Measurements from ENCODE around the gene PUM1.
"Not testable (repeated sequence)": the region's sequence is repeated elsewhere in the genome, so short reads cannot be mapped to it uniquely, and the experiment has no call there.

The PUM1 gene

DNA sequence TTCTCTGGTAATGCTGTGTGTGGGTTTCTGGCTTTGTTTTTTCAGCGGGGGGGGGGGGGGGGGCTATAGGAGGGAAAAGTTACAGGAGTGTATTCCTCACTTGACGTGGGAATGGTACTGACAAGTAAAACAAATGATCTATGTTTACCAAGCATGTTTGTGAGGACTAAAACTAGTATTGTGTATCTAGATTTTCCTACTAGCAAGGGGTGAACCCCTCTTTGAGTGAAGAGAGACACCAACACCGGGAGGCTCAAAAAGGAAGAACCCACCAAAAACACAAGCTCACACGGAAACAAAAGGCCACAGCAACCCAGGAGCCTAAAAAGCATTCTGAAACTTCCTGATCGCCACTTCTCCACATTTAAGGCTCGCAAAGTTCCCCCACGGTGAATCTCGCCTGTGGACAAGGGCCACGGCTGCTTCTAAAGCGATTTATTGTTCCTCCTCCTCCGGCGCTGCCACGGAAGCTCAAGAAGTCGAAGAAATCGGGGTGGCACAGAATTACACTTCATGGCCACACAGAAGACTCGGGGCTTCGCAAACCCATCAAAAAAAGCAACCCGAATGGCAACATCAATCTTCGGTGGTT lies 703 bp downstream of the PUM1 start:
- DNase-seq (ENCODE audit: low spot score): no peak

DNA sequence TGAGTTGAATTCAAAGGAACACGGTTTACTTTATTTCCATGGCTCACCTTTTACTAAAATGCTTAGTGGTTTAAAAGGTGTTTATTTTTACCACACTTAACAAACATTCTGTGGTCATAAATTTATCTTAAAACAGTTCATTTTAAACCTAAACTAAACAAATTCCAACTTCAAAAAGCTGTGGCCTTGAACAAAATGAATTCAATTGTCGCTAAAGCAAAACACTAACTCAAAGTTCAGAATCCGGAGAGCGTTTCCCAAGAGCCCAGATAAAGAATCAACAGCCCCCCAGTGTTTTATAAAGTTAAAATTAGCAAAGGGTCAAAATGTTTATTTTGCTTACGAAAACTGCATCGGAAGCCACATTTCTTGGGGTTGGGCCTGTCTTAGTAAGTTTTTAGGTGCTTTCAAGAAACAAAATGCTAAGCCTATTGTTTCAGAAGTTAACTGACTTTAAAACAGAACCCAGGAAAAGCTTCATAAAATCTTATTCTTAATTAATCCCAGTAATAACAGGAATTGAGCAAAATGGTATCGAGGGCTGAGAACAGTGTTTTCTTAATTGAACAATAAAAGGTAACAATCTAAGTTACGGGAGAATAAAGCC lies 1.3 kb downstream of the PUM1 start:
- DNase-seq (ENCODE audit: low spot score): no peak

DNA sequence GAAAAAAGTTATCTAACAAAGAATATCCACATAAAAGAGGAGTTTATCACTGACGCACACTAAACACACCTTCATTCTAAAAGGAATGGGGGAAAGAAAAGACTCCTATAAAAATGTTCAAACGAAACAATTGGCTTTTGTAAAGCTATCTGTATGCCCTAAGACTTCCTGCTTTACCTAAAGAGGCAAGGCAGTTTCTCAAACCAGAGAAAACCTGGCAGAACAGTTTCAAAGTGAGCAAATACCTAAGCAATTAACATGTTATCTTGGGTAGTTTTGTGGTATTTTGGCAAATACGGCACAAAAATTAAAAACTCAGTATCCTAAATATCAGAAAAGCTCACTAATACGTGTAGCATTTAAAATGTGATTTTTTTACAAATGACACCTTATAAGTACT lies 1.9 kb downstream of the PUM1 start:
- DNase-seq (ENCODE audit: low spot score): no peak

GRCh38 chr1:31062867-31063380 lies 2.6 kb downstream of the PUM1 start:
- DNase-seq (ENCODE audit: low spot score): no peak

- peak; percentile 23 for DNase-seq (ENCODE audit: low spot score)
Observed at GRCh38 chr1:31062162-31062866, 3.2 kb downstream of the PUM1 start.

- DNase-seq (ENCODE audit: low spot score): no peak
Observed at GRCh38 chr1:31058012-31058411, 7.5 kb downstream of the PUM1 start.

- no peak for DNase-seq (ENCODE audit: low spot score)
Observed at GRCh38 chr1:31055953-31056352, 9.6 kb downstream of the PUM1 start.

DNA sequence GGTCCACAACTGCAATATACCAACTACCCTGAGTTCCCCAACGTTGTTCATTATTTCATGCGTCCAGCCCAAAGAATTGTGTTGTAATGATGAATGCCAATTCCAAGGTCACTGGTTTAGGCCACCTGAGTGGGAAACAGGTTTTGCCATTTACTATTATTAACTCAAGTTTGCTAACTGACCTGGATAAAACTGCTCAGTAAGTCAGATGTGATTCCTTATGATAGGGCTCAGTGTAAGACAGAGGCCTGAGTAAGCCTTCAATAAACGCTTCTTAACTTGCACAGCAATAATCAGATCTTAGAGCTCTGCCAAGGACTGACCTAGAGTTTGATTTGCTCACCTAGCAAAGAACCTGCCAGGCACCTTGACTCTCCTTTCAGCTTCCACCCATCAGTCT lies 10.0 kb downstream of the PUM1 start:
- no peak for DNase-seq (ENCODE audit: low spot score)

DNA sequence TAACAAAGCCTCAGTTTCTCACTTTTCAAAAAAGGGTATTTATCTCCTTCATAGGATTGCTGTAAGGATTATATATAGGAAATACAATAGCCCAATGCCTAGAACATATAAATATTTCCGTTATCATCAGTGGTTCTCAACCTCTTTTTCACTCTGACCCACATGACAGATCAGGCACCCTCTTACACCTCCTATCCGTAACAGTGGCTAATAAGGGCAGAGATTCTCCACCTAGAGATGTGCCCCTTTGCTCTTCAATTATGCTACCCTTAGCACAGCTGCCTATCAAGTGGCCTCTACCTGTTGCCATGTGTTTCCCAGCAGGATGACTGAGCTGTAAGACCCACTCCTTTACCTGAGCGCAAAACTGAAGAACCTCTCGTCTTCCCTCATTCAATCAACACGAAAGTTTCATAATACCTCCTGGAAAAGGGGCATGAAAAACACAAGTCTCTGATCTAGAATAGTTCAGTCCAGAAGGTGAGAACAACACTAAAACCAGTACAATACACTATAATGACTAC lies 10.5 kb downstream of the PUM1 start:
- DNase-seq (ENCODE audit: low spot score): no peak

- no peak for DNase-seq (ENCODE audit: low spot score)
Observed at GRCh38 chr1:31054349-31054748, 11.2 kb downstream of the PUM1 start.

- DNase-seq (ENCODE audit: low spot score): not testable (repeated sequence)
Observed at GRCh38 chr1:31052613-31053012, 12.9 kb downstream of the PUM1 start.

DNA sequence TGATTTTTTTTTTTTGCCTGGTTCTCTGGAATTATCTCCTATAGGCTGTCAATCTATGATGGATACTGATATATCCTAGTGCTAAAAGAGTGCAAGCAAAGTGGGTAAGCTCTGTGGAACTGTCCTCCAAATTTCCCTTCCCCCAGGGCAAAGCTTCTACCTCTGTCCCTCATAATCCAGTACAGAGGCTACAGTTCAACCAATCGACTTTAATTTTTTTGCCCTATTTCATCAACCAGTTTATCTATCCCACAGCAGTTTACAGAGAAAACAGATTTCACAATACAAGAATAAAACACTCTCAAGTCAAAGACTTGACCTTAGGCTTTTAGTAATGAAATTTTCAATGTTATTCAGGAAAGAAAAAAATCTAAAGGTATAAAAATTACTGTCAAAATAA lies 13.9 kb downstream of the PUM1 start:
- no peak for DNase-seq (ENCODE audit: low spot score)

DNA sequence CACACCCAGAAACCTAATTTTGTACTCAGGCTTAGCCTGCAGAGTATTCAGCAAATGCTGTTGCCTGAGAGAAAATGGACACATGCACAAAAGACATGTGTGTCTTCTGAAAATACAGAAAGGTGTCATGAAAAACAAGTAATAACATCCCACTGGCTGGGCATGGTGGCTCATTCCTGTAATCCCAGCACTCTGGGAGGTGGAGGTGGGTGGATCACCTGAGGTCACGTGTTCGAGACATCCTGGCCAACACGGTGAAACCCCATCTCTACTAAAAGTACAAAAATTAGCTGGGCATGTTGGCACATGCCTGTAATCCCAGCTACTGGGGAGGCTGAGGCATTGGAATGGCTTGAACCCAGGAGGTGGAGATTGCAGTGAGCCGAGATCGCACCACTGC lies 18.0 kb downstream of the PUM1 start:
- DNase-seq (ENCODE audit: low spot score): not testable (repeated sequence)

GRCh38 chr1:31043631-31044030 lies 21.9 kb downstream of the PUM1 start:
- no peak for DNase-seq (ENCODE audit: low spot score)

GRCh38 chr1:31042656-31043055 lies 22.9 kb downstream of the PUM1 start:
- no peak for DNase-seq (ENCODE audit: low spot score)

GRCh38 chr1:31041529-31041928 lies 24.0 kb downstream of the PUM1 start:
- no peak for DNase-seq (ENCODE audit: low spot score)

GRCh38 chr1:31040038-31040437 lies 25.5 kb downstream of the PUM1 start:
- no peak for DNase-seq (ENCODE audit: low spot score)

- not testable (repeated sequence) for DNase-seq (ENCODE audit: low spot score)
Observed at GRCh38 chr1:31038935-31039334, 26.6 kb downstream of the PUM1 start.

DNA sequence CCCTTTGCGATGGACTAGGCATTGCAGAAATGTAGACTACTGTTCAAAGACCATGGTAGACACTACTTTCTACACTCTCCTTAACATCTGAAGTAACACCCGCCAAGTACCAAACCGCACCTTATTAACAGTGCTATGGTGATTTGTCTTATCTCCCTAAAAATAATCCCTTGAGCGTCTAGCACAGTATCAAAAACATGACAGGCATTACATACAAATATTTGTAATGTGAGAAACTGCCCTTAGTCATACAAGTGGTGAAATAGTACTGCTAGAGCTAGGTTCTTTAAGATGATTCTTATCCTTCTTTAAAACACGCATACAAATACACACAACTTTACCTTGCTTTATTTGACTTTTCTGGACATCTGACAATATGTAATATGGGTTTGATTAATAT lies 27.2 kb downstream of the PUM1 start:
- no peak for DNase-seq (ENCODE audit: low spot score)

GRCh38 chr1:31036749-31037500 lies 28.6 kb downstream of the PUM1 start:
- DNase-seq (ENCODE audit: low spot score): peak; percentile 7

- DNase-seq (ENCODE audit: low spot score): no peak
Observed at GRCh38 chr1:31033598-31033997, 31.9 kb downstream of the PUM1 start.

- DNase-seq (ENCODE audit: low spot score): no peak
Observed at GRCh38 chr1:31032266-31032665, 33.3 kb downstream of the PUM1 start.
